OCI-LY3 (cell line): ENCODE data around the gene TP53.
"Not testable (repeated sequence)": the region's sequence is repeated elsewhere in the genome, so short reads cannot be mapped to it uniquely, and the experiment has no call there.

Experiments
- EZH2phosphoT487 ChIP-seq: fragments of 200-600 bp; shearing (Covaris generic); IDR thresholded peaks from 2 replicates; pipeline ENCODE4 v1.6.1; 2018; ENCODE audit warnings: antibody characterized with exemption, mixed run types, low read depth
- TF ChIP-seq, protein P1 (sequence below): fragments of 200-600, 300-600 bp; sonication (generic); IDR thresholded peaks from 2 replicates; pipeline ENCODE4 v1.5.1; 2014; ENCODE audit warnings: antibody characterized with exemption, low read length, low read depth

DNA sequence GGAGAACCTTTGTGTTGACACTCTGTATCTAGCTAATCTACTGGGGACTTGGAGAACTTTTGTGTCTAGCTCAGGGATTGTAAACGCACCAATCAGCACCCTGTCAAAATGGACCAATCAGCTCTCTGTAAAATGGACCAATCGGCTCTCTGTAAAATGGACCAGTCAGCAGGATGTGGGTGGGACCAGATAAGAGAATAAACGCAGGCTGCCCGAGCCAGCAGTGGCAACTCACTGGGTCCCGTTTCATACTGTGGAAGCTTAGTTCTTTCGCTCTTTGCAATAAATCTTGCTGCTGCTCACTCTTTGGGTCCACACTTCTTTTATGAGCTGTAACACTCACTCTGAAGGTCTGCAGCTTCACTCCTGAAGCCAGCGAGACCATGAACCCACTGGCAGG lies 45.7 kb downstream of the TP53 start:
- TF ChIP-seq, protein P1, sequence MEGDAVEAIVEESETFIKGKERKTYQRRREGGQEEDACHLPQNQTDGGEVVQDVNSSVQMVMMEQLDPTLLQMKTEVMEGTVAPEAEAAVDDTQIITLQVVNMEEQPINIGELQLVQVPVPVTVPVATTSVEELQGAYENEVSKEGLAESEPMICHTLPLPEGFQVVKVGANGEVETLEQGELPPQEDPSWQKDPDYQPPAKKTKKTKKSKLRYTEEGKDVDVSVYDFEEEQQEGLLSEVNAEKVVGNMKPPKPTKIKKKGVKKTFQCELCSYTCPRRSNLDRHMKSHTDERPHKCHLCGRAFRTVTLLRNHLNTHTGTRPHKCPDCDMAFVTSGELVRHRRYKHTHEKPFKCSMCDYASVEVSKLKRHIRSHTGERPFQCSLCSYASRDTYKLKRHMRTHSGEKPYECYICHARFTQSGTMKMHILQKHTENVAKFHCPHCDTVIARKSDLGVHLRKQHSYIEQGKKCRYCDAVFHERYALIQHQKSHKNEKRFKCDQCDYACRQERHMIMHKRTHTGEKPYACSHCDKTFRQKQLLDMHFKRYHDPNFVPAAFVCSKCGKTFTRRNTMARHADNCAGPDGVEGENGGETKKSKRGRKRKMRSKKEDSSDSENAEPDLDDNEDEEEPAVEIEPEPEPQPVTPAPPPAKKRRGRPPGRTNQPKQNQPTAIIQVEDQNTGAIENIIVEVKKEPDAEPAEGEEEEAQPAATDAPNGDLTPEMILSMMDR, result not testable (repeated sequence)
- not testable (repeated sequence) for TF ChIP-seq EZH2phosphoT487
